HCT116 (cell line): Measurements from ENCODE around the gene TBC1D13. TPM values are rescaled to one million over a fixed set of nuclear protein-coding genes. Genes with fewer than 3 reads are reported as not detected.

Experiments used
- ATAC-seq: fragments of 200-7000 bp; cut with Tn5 transposase; 2 replicates; pipeline ENCODE4 v1.9.1; 2020; ENCODE audit warnings: mild to moderate bottlenecking, moderate library complexity
- BruUV-seq: library from RNA; stranded (reverse); fragments of 400-500 nt; replicated peaks from 2 replicates; lab custom pipeline; 2021; lab: Mats Ljungman, UMichigan
- CTCF ChIA-PET: fragments of 300-600 bp; sonication (Branson Sonifier 250); formaldehyde crosslinking; loops from one replicate; lab custom pipeline; 2021; ENCODE audit warnings: antibody characterized with exemption; lab: Charles Lee
- POLR2A ChIA-PET: fragments of 300-600, 350-600 bp; sonication (Branson Sonifier 250); formaldehyde crosslinking; loops from one replicate; lab custom pipeline; 2021; ENCODE audit warnings: antibody characterized with exemption; lab: Charles Lee
- RAD21 ChIA-PET, 2 experiments: fragments of 300-600 bp; sonication (Branson Sonifier 250); formaldehyde crosslinking; loops; one replicate each; lab custom pipeline; 2023; ENCODE audit warnings: low total read pairs in 2 of 2; ENCODE audit not compliant: uncharacterized antibody in 2 of 2, unreplicated experiment in 2 of 2, low non-redundant PET in 1 of 2; lab: Charles Lee
- DNase-seq: peaks from one replicate; pipeline ENCODE4 v3.0.0-alpha.2; 2010; ENCODE audit warnings: low read depth, low spot score
- H2AFZ ChIP-seq: fragments of 200-600 bp; shearing (Covaris generic), sonication (generic); 2 replicates; pipeline ENCODE4 v1.6.1; 2017; ENCODE audit warnings: low read depth, mixed run types, mixed read lengths, antibody characterized with exemption, low read length; ENCODE audit not compliant: poor library complexity, severe bottlenecking
- H3K27ac ChIP-seq: 2 replicates; pipeline ENCODE4 v1.5.1; 2012; ENCODE audit warnings: low read depth, low read length
- H3K27me3 ChIP-seq: fragments of 200-600 bp; sonication (generic); 2 replicates; pipeline ENCODE4 v1.6.1; 2016; ENCODE audit warnings: mixed run types, low read length, mixed read lengths; ENCODE audit not compliant: insufficient read depth
- H3K36me3 ChIP-seq, 2 experiments: fragments of 200-500 bp in 1 of 2; fragments of 200-600 bp in 1 of 2; sonication (Bioruptor generic) in 1 of 2; sonication (generic) in 1 of 2; 2 replicates each; pipeline versions ENCODE4 v1.5.1 to v1.6.1; 2014 to 2016; ENCODE audit warnings: low read length in 2 of 2, inconsistent platforms in 1 of 2, mixed read lengths in 1 of 2, mixed run types in 1 of 2; ENCODE audit not compliant: insufficient read depth in 2 of 2, control insufficient read depth in 1 of 2
- H3K4me1 ChIP-seq, 2 experiments: fragments of 200-600 bp in 1 of 2; sonication (generic) in 1 of 2; 2 replicates each; pipeline versions ENCODE4 v1.5.1 to v1.6.1; 2012 to 2017; ENCODE audit warnings: low read length in 2 of 2, inconsistent platforms in 1 of 2, mild to moderate bottlenecking in 1 of 2, mixed read lengths in 1 of 2, mixed run types in 1 of 2, moderate library complexity in 1 of 2; ENCODE audit not compliant: insufficient read depth in 2 of 2, control insufficient read depth in 1 of 2
- H3K4me2 ChIP-seq: fragments of 200-600 bp; sonication (generic); 2 replicates; pipeline ENCODE4 v1.6.1; 2017; ENCODE audit warnings: mixed run types, low read length, mixed read lengths
- H3K4me3 ChIP-seq, 2 experiments: fragments of 200-600 bp in 1 of 2; sonication (generic) in 1 of 2; replicated peaks in 1 of 2; 2 replicates each; pipeline ENCODE4 v1.5.1; 2011 to 2016; ENCODE audit warnings: low read length in 2 of 2, control low read depth in 1 of 2, low read depth in 1 of 2, mild to moderate bottlenecking in 1 of 2, mixed read lengths in 1 of 2, mixed run types in 1 of 2
- H3K79me2 ChIP-seq: fragments of 200-600 bp; sonication (generic); 2 replicates; pipeline ENCODE4 v1.6.1; 2017; ENCODE audit warnings: mild to moderate bottlenecking, mixed run types, low read length, moderate library complexity, mixed read lengths; ENCODE audit not compliant: insufficient read depth
- H3K9ac ChIP-seq: fragments of 200-600 bp; sonication (generic); 2 replicates; pipeline ENCODE4 v1.6.1; 2016; ENCODE audit warnings: low read length, mixed read lengths
- H3K9me2 ChIP-seq: fragments of 200-600 bp; sonication (generic), shearing (Covaris generic); 2 replicates; pipeline ENCODE4 v1.6.1; 2017; ENCODE audit warnings: mixed run types, mild to moderate bottlenecking, moderate library complexity; ENCODE audit not compliant: insufficient read depth
- H3K9me3 ChIP-seq, 2 experiments: fragments of 200-500 bp in 1 of 2; fragments of 200-600 bp in 1 of 2; sonication (Bioruptor generic) in 1 of 2; sonication (generic) in 1 of 2; 2 replicates each; pipeline ENCODE4 v1.6.1; 2014 to 2017; ENCODE audit warnings: low read length in 2 of 2, mixed read lengths in 2 of 2, inconsistent platforms in 1 of 2, low read depth in 1 of 2, mild to moderate bottlenecking in 1 of 2, mixed run types in 1 of 2, moderate library complexity in 1 of 2; ENCODE audit not compliant: control insufficient read depth in 1 of 2, insufficient read depth in 1 of 2
- H4K20me1 ChIP-seq: fragments of 200-600 bp; sonication (generic), shearing (Covaris generic); 2 replicates; pipeline ENCODE4 v1.6.1; 2017; ENCODE audit warnings: mixed run types, mild to moderate bottlenecking, moderate library complexity; ENCODE audit not compliant: insufficient read depth
- FOSL1 ChIP-seq: IDR thresholded peaks from 2 replicates; pipeline ENCODE4 v1.6.1; 2012; ENCODE audit warnings: low read depth
- POLR2AphosphoS5 ChIP-seq: IDR thresholded peaks from 2 replicates; pipeline ENCODE4 v1.6.1; 2011; ENCODE audit warnings: mild to moderate bottlenecking, low read depth, low read length, moderate library complexity
- RAD21 ChIP-seq: IDR thresholded peaks from 2 replicates; pipeline ENCODE4 v1.6.1; 2012; ENCODE audit warnings: low read depth, mild to moderate bottlenecking
- intact Hi-C: fragments of 100-400 bp; cut with micrococcal nuclease; formaldehyde crosslinking; loops from 2 replicates; pipeline ENCODE4 v1.10.0; 2022
- total RNA-seq: library from RNA; stranded (reverse); gene quantifications from one replicate; pipeline ENCODE4 v1.2.1, GENCODE V29; 2021; ENCODE audit not compliant: unreplicated experiment
- TF ChIP-seq, protein P1 (sequence below): IDR thresholded peaks from 2 replicates; pipeline ENCODE4 v1.6.1; 2012; ENCODE audit warnings: low read depth
- TF ChIP-seq, protein P2 (sequence below): IDR thresholded peaks from 2 replicates; pipeline ENCODE4 v1.6.1; 2011; ENCODE audit warnings: mild to moderate bottlenecking, low read length, moderate library complexity; ENCODE audit not compliant: insufficient replicate concordance; ENCODE audit errors: extremely low read depth

TBC1D13 gene
- total RNA-seq, 1 experiment from 2014 or later: 17.5 TPM

DNA sequence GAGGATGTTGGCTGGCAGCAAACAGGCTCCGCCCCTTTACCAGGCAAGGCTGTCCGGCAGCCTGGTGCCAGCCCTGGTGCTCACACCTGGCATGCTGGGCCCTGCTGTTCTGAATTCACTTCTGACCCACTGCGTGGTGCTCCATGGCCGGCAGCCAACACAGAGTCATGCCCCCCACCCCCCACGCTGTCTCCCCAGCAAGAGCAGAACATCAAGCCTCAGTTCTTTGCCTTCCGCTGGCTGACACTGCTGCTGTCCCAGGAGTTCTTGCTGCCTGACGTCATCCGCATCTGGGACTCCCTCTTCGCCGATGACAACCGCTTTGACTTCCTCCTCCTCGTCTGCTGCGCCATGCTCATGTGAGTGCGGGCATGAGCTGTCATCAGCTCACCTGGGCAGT, 18.6 kb downstream of the TBC1D13 start:
- RAD21 ChIA-PET: no interaction called here
- POLR2A ChIA-PET: no interaction called here
- Histone ChIP-seq H3K79me2 (no peaks in the 10 kb centered on the region), H3K9ac (no peak overlapping the region), H3K27me3 (no peaks in the 10 kb centered on the region), H3K4me3 (no peak overlapping the region), H3K4me2 (no peak overlapping the region), H3K9me2 (no peaks in the 10 kb centered on the region), H3K9me3 (no peaks in the 10 kb centered on the region), H2AFZ (no peak overlapping the region), H3K27ac (no peak overlapping the region), H4K20me1 (no peaks in the 10 kb centered on the region), H3K4me1 (no peaks in the 10 kb centered on the region), H3K36me3 (peaks cover 3 to 6% of the 10 kb centered on the region in 2 experiments; a peak in 3 of 4 replicates)
- intact Hi-C loops: no loop called here
- no TSS peak for BruUV-seq
- CTCF ChIA-PET: no interaction called here
- DNase-seq: no peak
- ATAC-seq: no peak
- no peak for TF ChIP-seq FOSL1
- no peak for TF ChIP-seq RAD21
- TF ChIP-seq, protein P1, sequence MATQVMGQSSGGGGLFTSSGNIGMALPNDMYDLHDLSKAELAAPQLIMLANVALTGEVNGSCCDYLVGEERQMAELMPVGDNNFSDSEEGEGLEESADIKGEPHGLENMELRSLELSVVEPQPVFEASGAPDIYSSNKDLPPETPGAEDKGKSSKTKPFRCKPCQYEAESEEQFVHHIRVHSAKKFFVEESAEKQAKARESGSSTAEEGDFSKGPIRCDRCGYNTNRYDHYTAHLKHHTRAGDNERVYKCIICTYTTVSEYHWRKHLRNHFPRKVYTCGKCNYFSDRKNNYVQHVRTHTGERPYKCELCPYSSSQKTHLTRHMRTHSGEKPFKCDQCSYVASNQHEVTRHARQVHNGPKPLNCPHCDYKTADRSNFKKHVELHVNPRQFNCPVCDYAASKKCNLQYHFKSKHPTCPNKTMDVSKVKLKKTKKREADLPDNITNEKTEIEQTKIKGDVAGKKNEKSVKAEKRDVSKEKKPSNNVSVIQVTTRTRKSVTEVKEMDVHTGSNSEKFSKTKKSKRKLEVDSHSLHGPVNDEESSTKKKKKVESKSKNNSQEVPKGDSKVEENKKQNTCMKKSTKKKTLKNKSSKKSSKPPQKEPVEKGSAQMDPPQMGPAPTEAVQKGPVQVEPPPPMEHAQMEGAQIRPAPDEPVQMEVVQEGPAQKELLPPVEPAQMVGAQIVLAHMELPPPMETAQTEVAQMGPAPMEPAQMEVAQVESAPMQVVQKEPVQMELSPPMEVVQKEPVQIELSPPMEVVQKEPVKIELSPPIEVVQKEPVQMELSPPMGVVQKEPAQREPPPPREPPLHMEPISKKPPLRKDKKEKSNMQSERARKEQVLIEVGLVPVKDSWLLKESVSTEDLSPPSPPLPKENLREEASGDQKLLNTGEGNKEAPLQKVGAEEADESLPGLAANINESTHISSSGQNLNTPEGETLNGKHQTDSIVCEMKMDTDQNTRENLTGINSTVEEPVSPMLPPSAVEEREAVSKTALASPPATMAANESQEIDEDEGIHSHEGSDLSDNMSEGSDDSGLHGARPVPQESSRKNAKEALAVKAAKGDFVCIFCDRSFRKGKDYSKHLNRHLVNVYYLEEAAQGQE: no peak
- no peak for TF ChIP-seq POLR2AphosphoS5
- TF ChIP-seq, protein P2, sequence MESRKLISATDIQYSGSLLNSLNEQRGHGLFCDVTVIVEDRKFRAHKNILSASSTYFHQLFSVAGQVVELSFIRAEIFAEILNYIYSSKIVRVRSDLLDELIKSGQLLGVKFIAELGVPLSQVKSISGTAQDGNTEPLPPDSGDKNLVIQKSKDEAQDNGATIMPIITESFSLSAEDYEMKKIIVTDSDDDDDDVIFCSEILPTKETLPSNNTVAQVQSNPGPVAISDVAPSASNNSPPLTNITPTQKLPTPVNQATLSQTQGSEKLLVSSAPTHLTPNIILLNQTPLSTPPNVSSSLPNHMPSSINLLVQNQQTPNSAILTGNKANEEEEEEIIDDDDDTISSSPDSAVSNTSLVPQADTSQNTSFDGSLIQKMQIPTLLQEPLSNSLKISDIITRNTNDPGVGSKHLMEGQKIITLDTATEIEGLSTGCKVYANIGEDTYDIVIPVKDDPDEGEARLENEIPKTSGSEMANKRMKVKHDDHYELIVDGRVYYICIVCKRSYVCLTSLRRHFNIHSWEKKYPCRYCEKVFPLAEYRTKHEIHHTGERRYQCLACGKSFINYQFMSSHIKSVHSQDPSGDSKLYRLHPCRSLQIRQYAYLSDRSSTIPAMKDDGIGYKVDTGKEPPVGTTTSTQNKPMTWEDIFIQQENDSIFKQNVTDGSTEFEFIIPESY: no peak
